GM21360 (cell line): Measurements from ENCODE around the gene SLC6A12.

ENCODE experiments used
- ATAC-seq: cut with Tn5 transposase; IDR thresholded peaks from one replicate; pipeline ENCODE4 v1.9.1; 2021; ENCODE audit warnings: mild to moderate bottlenecking, moderate library complexity; ENCODE audit not compliant: unreplicated experiment

Gene SLC6A12

DNA sequence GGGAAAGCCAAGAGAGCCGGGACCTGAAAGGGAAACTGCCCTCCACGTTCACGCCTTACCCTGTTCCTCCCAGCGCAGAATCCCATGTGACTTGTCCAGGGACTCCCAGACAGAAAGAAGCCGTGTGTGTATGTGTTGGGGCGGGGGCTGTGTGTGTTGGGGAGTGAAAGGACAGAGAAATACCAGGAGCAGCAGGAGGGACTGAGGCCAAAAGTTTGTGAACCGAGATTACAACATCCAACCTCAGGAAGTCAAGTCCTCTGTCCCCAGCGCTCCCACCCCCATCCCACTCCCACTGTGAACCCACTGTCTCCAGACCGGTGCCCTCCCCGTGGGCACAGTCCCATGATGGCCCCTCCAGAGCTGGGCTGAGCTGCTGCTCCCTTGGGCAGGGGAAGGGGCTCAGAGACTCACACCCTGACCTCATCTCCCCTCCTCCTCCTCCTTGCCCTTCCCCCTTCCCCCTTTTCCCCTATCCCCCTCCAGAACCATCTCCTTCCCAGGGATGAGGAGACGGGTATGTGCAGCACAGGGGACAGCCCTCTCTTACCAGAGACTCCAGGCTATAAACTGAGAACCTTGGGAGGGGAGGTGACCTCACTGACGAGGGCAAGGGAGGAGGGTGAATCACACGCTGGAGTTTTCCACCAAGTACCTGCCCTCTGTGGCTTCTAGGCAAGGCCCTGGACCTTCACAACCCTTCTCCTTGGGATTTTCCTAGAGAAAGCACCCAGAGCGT is at the start of gene SLC6A12:
TSS of gene SLC6A12 (minus strand) at position 155 of the 739 bp plus-strand sequence. CDS start 4,171 bp downstream, outside the sequence.
- no peak for ATAC-seq

GRCh38 chr12:263574-263973 is 49.6 kb upstream of the SLC6A12 start:
- no peak for ATAC-seq

GRCh38 chr12:262817-263216 is 48.9 kb upstream of the SLC6A12 start, which contains the start of gene SLC6A13:
Gene SLC6A13 (minus strand): TSS chr12:262836. CDS start chr12:260052, 2,784 bp downstream.
- no peak for ATAC-seq

DNA sequence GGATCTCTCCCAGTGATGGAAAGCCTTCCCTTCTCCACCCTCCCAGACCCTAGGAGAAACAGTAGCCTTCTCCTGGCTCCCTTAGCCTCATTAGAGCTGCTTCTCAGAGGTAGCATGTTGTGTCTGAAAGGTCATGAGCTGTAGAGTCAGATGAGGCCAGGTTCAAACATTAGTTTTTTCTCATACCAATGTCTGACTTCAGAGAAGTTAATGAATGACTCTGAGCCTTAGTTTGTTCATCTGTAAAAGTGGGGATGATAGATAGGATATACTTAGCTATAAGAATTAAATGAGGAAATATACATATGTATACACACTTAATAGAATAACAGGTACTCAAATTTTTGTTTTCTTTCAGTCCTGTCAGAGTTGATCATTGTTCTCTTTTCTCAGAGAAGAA is 48.2 kb upstream of the SLC6A12 start:
- ATAC-seq, result no peak

DNA sequence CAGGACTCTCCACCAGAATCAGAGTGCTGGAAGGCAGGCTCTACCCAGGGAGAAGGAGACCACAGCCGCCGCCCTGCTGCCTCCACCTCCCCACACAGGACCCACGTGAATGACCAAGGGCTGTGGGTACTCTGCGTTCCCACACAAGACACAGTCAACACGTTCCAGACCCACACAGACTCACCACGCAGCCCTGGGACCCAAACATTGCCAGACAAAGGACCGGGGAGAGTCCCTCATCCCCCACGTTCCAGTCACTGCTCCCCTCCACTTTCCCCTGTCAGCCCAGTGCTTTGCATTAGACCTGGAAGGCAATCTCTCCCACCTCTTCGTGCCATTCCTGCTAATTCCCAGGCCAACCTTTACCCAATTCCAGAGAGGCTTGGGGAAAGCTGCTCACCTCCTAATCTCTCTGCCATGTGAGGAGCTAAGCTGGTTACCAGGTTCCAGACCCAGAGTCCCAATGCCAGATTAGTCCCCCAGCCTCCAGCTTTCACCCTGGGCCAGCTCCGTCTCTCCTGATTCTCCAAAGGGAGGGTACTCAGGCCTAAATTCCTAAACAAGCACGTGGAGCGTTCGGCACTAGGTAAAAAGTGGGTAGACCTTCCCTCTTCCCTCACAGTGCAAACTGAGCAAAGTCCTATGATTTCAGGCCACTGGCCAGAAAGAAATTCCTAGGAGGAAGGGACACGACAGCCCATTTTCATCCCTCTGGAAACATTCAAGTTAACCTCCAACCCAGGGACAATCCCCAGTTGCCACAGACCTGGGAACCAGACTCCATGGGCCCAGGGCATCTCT is 43.8 kb upstream of the SLC6A12 start:
- no peak for ATAC-seq

DNA sequence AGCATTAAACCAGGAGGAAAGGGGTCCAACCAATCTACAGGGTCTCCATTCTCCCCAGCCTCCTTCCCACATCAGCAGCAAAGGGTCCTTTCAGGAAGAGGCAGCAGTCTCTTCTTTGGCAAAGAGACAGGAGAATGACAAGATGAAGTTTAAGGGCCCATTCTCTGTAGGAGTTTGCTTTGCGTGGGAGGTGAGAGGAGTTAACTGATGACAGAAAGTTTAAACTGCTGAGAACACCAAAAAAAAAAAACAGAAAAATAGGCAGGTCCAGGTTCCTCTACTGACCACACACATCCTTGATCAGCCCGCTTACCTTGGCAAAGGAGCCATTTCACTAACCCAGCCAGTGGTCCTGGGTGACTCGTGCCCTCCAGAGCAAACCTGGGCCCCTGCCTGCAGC is 43.0 kb upstream of the SLC6A12 start:
- no peak for ATAC-seq

GRCh38 chr12:256225-256624 is 42.3 kb upstream of the SLC6A12 start:
- no peak for ATAC-seq

- ATAC-seq, result no peak
Observed at GRCh38 chr12:254912-255311, 41.0 kb upstream of the SLC6A12 start.

GRCh38 chr12:254039-254438 is 40.1 kb upstream of the SLC6A12 start:
- no peak for ATAC-seq

DNA sequence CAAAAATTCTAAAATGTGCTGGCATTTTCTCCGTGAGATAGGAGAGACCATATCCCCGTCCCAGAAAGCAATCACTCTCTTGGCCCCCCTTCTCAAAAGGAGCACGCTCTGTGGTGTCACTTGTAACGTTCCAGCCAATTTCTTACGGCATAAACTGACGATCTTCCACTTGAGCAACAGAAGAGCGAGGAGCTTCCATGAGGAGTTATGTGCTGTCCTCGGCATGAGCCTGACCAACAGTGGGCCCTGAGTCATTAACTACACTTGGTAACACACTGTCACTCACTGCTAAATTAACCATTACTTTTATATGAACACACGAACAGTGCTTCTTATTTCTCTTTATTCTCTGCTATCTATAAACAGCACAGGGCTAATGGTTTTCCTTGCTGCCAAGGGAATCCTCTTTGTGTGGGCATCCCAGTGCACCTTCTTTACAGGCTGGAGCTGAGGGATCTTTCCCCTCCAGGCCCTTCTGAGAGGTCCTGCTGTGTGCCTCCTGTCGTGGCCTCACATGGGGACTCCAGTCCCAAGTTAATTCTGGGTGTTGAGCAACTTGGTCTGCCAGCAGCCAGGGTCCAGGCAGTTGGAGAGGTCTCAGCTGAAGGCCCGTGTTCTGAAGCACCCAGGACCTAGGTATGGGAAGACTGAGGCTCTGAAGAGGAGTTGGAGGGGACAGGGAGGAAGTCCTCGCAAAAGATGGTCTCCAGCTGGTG is 39.3 kb upstream of the SLC6A12 start:
- ATAC-seq, result no peak

DNA sequence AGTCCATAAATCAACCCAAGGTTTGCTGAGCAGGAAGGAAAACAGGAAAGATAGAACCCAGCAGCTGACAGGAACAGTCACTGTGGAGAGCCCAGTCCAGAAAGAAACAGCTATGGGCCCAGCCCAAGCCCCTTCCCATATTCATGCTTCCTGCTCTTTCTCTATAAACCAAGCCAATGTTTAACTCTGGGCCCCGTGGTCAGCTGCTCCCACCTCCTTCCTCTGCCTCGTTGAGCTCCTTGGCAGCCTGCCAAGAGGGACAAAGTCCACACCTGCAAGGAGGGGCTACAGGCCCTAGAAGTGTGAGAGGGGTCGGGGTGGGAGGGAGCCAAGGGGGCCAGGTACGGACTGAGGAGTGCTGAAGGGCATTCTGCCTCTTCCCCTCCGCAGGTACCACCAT is 38.7 kb upstream of the SLC6A12 start:
- ATAC-seq, result no peak

DNA sequence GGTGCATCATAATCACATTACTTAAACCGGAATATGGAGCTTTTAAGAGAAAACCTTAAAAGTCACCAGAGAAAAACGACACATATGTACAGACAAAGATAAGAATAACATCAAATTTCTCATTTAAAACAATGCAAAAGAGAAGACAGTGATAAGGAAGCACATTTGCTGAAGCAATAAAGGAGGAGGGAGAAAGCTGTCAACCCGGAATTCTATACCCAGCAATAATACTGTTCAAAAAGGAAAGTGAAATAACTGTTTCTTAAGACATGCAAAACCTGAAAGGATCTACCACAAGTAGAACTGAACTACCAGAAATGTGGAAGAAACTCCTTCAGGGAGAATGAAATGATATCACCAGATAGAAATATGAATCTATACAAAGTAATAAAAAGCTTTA is 33.3 kb upstream of the SLC6A12 start:
- ATAC-seq, result no peak

GRCh38 chr12:243381-243780 is 29.4 kb upstream of the SLC6A12 start:
- no peak for ATAC-seq

- no peak for ATAC-seq
Observed at GRCh38 chr12:242496-242895, 28.5 kb upstream of the SLC6A12 start.

DNA sequence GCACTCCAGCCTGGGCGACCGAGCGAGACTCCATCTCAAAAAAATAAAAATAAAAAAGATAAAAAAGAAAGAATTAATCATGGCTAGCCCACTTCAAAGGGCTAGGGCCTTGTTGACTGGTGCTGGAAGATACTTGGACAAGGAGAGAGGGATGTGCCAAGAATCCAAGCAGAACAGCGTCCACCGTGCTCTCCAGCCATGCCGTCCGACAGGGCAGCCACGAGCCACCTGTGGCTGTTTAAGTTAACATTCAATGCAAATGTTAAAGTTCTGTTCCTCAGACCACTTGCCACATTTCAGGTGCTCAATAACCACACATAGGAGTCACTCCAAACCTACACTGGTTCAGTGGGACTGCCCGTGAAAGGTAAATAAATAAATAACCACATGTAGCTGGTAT is 27.3 kb upstream of the SLC6A12 start:
- no peak for ATAC-seq

DNA sequence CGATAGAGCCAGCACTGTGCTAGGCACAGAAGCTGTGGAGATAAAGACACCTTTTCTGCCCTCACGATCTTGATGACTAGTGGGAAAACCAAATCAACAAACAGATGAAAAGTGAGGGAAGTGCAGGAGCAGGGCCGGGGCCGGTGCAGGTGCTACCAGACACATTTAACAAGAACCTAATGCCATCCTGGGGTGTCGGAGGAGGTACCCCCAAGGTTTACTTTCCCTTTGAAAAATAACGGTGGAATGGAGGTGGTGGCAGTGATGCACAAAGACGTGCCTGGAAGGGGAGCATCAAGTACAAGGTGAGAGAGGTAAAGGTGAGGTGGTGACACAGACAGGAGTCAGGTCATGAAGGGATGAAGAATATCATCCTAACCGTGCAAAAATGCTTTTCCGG is 26.6 kb upstream of the SLC6A12 start:
- ATAC-seq, result no peak

GRCh38 chr12:238736-239398 is 24.9 kb upstream of the SLC6A12 start:
- ATAC-seq, result no peak

DNA sequence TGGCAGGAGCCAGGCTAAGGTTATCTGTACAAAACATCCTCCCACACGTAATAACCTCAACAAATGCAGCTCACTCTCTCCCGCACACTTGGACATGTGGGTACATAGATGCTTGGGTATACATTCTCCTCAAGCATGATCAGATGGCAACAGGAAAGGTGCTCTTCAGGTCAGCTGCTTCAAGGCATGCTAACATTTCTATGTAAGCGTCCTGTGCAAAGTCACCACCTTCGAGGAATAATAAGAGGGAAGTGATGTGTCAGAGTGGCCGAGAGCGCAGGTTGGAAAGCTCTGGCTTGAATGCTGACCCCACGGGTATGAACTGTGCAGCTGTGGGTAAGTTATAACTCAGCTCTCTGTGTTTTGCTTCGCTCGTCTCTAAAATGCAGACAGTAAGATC is 24.2 kb upstream of the SLC6A12 start:
- ATAC-seq, result no peak

- ATAC-seq, result no peak
Observed at GRCh38 chr12:237026-237815, 23.3 kb upstream of the SLC6A12 start.

DNA sequence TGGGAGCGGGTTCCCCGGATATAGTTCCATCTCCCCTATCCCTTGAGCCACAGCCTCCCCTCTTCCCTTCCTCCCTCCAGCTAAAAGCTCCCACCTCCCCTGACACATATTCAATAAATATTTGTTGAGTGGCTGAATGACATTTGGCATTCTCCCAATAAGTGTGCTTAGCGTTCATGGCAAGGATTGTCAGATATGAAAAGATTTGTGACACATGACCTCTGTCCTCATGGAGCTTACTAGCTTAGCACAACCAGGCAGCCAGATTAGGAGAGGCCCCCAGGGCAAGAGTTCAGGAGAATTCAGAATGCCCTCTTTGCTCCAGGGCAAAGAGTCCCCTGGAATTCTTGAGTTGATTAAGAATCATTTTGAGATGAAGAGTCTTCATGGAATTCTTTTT is 22.5 kb upstream of the SLC6A12 start:
- no peak for ATAC-seq
